ENCODE measurements around the gene PLSCR1. TPM values are rescaled to one million over a fixed set of nuclear protein-coding genes. Genes with fewer than 3 reads are reported as not detected.

The PLSCR1 gene
- polyA plus RNA-seq, 1 donor from 2014 or later, result 0.78 TPM

GRCh38 chr3:146540236-146540635 is 4.2 kb downstream of the PLSCR1 start:
- peaks cover 15% of the 10 kb centered on the region for H3K27me3 ChIP-seq (ENCODE audit: insufficient read depth, low read depth, low read length)
- TF ChIP-seq RAD21 (conservative IDR thresholded peaks at IDR 0.05), result no peak
- TF ChIP-seq REST (IDR thresholded peaks at IDR 0.05; ENCODE audit: borderline replicate concordance), result no peak
- no peak for TF ChIP-seq MXI1 (conservative IDR thresholded peaks at IDR 0.05; ENCODE audit: poor library complexity, severe bottlenecking)
- no peak for TF ChIP-seq EP300 (conservative IDR thresholded peaks at IDR 0.05; ENCODE audit: poor library complexity, severe bottlenecking)
- no peak for TF ChIP-seq SMC3 (conservative IDR thresholded peaks at IDR 0.05; ENCODE audit: poor library complexity)
- TF ChIP-seq POLR2AphosphoS5 (IDR thresholded peaks at IDR 0.05), result no peak
- TF ChIP-seq, protein P1, sequence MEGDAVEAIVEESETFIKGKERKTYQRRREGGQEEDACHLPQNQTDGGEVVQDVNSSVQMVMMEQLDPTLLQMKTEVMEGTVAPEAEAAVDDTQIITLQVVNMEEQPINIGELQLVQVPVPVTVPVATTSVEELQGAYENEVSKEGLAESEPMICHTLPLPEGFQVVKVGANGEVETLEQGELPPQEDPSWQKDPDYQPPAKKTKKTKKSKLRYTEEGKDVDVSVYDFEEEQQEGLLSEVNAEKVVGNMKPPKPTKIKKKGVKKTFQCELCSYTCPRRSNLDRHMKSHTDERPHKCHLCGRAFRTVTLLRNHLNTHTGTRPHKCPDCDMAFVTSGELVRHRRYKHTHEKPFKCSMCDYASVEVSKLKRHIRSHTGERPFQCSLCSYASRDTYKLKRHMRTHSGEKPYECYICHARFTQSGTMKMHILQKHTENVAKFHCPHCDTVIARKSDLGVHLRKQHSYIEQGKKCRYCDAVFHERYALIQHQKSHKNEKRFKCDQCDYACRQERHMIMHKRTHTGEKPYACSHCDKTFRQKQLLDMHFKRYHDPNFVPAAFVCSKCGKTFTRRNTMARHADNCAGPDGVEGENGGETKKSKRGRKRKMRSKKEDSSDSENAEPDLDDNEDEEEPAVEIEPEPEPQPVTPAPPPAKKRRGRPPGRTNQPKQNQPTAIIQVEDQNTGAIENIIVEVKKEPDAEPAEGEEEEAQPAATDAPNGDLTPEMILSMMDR (IDR thresholded peaks at IDR 0.05; ENCODE audit: poor library complexity, severe bottlenecking), result no peak
- TF ChIP-seq TAF1 (IDR thresholded peaks at IDR 0.05; ENCODE audit: low read depth), result no peak
- no peak for TF ChIP-seq EZH2 (IDR thresholded peaks at IDR 0.05; ENCODE audit: borderline replicate concordance, insufficient read depth, low read length, poor library complexity, severe bottlenecking)
- H3K4me3 ChIP-seq (ENCODE audit: low read length), result no peak overlapping the region
- no peaks in the 10 kb centered on the region for H3F3A ChIP-seq (ENCODE audit: insufficient read depth, low read length, poor library complexity, severe bottlenecking)
- H3K27ac ChIP-seq (ENCODE audit: low read length), result no peak overlapping the region
- no peaks in the 10 kb centered on the region for H3K36me3 ChIP-seq (ENCODE audit: insufficient read depth, low read length)
- no peak overlapping the region for H3K4me2 ChIP-seq (ENCODE audit: low read length)
- no peak overlapping the region for H2AFZ ChIP-seq (ENCODE audit: low read depth, low read length)
- H3K9ac ChIP-seq (ENCODE audit: low read length), result no peak overlapping the region
- H3K9me3 ChIP-seq (ENCODE audit: low read length), result no peaks in the 10 kb centered on the region
- H4K20me1 ChIP-seq (ENCODE audit: insufficient read depth), result no peaks in the 10 kb centered on the region
- H3K9me2 ChIP-seq (ENCODE audit: insufficient read depth, low read length), result no peaks in the 10 kb centered on the region
- H3K79me2 ChIP-seq (replicated peaks; ENCODE audit: insufficient read depth, low read length), result no peaks in the 10 kb centered on the region

GRCh38 chr3:146539315-146539714 is 5.1 kb downstream of the PLSCR1 start:
- Histone ChIP-seq H3K27me3 (ENCODE audit: insufficient read depth, low read depth, low read length) (peaks cover 6% of the 10 kb centered on the region), H4K20me1 (ENCODE audit: insufficient read depth) (no peaks in the 10 kb centered on the region), H2AFZ (ENCODE audit: low read depth, low read length) (no peak overlapping the region), H3K4me3 (ENCODE audit: low read length) (no peak overlapping the region), H3K27ac (ENCODE audit: low read length) (no peak overlapping the region), H3K36me3 (ENCODE audit: insufficient read depth, low read length) (no peaks in the 10 kb centered on the region), H3K79me2 (replicated peaks; ENCODE audit: insufficient read depth, low read length) (no peaks in the 10 kb centered on the region), H3K9me3 (ENCODE audit: low read length) (no peaks in the 10 kb centered on the region), H3K9me2 (ENCODE audit: insufficient read depth, low read length) (no peaks in the 10 kb centered on the region), H3F3A (ENCODE audit: insufficient read depth, low read length, poor library complexity, severe bottlenecking) (no peaks in the 10 kb centered on the region), H3K4me2 (ENCODE audit: low read length) (no peak overlapping the region), H3K9ac (ENCODE audit: low read length) (no peak overlapping the region)
- TF ChIP-seq RAD21 (conservative IDR thresholded peaks at IDR 0.05) (no peak), SMC3 (conservative IDR thresholded peaks at IDR 0.05; ENCODE audit: poor library complexity) (no peak), TAF1 (IDR thresholded peaks at IDR 0.05; ENCODE audit: low read depth) (no peak), REST (IDR thresholded peaks at IDR 0.05; ENCODE audit: borderline replicate concordance) (no peak), POLR2AphosphoS5 (IDR thresholded peaks at IDR 0.05) (no peak), EZH2 (IDR thresholded peaks at IDR 0.05; ENCODE audit: borderline replicate concordance, insufficient read depth, low read length, poor library complexity, severe bottlenecking) (no peak), MXI1 (conservative IDR thresholded peaks at IDR 0.05; ENCODE audit: poor library complexity, severe bottlenecking) (no peak), EP300 (conservative IDR thresholded peaks at IDR 0.05; ENCODE audit: poor library complexity, severe bottlenecking) (no peak)
- TF ChIP-seq, protein P1 (IDR thresholded peaks at IDR 0.05; ENCODE audit: poor library complexity, severe bottlenecking), result no peak

Measured in neural cell (in vitro differentiated cells).